ENCODE data around the gene EPHB1.

- TF ChIP-seq CTCF (IDR thresholded peaks at IDR 0.05; ENCODE audit: low read length) (no peak), EZH2 (IDR thresholded peaks at IDR 0.05; ENCODE audit: borderline replicate concordance, low read length) (no peak)
These were observed 161.3 kb downstream of the EPHB1 start for GRCh38 chr3:134956395-134956794.
